Measurements from ENCODE around the gene ACACA.

ACACA gene

DNA sequence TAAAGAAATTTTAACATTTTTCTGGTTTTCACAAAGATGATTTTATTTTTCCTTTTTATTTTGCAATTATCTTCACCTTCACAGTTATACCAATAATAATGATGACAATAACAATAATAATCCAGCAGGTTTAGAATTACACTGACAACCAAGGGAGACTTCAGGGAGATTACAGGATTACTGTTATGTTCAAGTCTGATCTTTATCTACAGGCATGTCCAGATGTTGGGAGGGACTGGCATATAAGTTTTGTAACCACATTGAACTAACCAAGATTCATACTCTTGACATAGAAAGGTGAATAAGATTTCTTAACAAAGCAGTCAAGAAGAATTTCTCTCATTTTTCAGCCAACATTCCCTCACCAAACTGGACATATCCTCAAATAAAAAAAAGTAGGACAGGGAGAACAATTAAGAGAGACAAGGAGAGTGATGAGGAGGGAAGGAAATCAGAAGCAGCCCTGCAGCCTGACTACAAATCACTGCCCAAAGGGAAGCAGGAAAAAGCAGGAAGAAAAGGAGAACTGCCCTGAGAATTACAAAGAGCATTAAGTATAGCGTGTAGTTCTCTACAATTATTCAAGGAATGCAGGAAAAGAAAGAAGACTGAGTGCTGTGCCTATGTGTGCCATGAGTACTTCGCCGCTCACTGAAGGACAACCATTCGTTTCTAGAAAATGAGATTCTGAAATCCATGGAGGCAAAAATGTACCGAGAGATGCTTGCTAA is 186.6 kb downstream of the ACACA start:
- FAIRE-seq, result no peak

GRCh38 chr17:37218849-37219248 is 187.8 kb downstream of the ACACA start:
- no peak for FAIRE-seq

- FAIRE-seq, result no peak
Measured at GRCh38 chr17:37214416-37214815, 192.2 kb downstream of the ACACA start.

GRCh38 chr17:37213927-37214326 is 192.7 kb downstream of the ACACA start:
- no peak for FAIRE-seq

DNA sequence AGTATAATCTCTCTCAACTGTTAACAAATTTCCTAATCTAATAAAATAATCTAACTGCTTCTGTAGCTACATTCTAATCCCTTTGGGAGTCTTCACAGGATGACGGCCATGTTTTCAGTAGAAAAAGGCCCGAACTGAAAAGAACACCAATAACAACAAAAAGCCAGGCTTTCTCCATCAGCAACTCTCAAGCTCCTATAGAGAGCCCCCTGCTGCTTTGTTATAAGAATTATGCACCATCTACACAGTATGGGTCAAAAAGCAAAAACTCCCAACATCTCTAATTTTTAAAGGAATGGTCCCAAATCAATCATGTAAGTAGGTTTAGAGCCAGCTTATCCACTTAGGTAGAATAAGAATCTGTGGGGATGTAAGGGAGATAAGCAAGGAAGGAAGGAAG is 194.5 kb downstream of the ACACA start:
- FAIRE-seq, result no peak

GRCh38 chr17:37211136-37211535 is 195.5 kb downstream of the ACACA start:
- FAIRE-seq, result no peak

DNA sequence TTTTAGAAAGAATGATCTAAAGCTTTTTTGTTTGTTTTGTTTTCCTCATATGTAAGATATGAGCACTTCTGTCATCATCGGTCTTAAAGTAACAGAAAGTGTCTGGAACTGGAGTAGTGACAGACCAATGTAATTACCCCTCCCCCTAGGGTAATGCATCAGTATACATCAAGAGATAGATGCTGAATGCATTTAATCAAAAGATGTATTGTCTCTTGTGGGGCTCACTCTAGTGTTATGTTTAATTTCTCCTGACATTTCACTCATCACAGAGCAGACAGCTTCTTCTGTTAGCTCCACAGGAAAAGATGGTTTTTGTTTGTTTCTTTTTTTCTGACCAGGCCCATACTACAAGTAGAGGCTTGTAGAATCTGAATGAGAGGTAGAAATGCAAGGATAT is 199.5 kb downstream of the ACACA start:
- FAIRE-seq, result no peak

DNA sequence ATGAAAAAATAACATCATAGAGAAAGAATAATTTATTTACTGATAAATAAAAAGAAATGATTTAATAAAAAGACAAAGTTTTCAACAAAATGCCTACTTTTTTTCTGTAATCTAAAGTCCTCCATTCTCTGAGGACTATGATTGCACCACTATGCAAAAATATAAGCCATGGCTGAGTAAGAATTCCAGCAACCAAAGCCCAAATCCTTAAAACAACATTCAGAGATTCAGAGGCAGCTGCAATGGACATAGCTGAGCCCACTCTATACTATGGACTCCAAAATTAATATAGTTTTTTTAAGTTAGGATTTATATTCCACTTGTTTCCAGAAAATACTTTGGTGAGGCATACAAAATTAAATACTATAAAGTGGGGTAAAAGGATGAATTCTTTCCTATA is 200.3 kb downstream of the ACACA start:
- FAIRE-seq, result no peak

DNA sequence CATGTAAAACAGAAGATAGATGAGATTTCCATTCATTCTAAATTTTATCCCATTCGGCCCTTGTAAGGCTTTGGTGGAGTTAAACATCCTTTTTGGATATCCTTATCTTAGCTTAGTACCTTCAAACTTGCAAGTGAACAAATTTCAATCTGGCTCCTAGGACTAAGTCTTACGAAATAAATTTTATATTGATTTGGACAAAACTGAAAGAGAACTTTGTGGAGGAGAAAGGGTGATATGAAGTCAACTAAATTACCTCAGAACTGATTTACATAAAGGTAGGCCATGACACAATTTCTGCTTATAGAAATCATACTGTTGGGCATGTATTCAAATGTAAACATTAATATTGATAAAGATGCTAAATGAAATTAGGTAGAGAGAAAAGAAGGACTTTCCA is 206.1 kb downstream of the ACACA start:
- FAIRE-seq, result no peak

- no peak for FAIRE-seq
Measured at GRCh38 chr17:37197336-37197735, 209.3 kb downstream of the ACACA start.

DNA sequence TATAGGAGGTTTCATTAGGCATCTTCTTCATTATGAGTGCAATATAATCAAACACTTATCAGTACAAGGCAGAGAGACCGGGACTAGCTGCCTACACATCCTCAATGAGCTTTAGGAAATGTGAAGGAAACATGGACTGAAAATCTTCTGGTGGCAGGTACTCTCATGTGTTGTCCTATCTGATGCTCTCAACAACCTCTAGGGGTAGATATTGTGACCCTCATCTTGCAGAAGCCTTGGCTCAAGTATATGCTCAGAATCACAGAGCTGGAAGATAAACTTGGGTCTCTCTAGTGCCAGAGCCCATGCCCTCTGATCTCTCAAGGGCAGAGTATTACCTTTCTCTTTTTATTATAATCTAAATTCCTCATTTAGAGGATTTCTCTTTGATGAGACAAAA is 212.4 kb downstream of the ACACA start:
- FAIRE-seq, result no peak

- FAIRE-seq, result no peak
Measured at GRCh38 chr17:37191219-37191618, 215.4 kb downstream of the ACACA start.

DNA sequence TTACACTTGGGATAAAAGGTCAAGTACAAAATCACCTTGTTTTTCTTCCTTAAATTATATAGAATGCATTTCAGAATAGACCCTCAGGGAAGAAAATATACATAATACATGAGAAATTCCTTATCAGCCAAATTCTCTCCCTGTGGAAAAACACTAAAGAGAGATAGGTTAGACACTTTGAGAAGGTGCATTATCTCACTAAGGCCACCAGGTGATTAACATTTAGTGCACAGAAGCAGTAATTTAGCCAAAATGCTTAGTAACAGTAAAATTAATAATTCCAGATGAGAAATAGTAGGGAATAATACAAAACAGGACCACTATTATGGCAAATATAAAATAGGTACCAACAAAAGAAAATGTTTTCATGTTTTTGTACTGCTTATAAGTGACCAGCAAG is 216.1 kb downstream of the ACACA start:
- FAIRE-seq, result no peak

DNA sequence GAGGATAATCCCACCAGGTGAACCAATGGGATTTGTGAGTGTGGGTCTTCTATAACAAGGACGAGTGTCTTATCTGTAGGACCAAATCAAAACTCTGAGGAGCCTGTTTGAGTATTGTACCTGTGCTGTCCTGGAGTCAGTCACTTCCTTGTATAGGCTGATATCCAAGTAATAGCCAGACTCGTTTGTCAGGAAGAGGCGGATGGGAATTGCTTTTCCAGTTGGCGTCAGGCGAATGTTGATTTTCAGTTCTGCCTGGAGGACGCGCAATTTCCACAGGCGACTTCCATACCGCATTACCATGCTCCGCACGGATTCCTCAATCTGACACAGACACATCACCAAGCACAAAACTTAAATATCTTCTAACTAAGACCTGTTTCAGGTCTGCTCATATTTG is 218.5 kb downstream of the ACACA start:
- no peak for FAIRE-seq

- no peak for FAIRE-seq
Measured at GRCh38 chr17:37187262-37187661, 219.4 kb downstream of the ACACA start.

GRCh38 chr17:37182786-37183465 is 223.7 kb downstream of the ACACA start:
- no peak for FAIRE-seq

DNA sequence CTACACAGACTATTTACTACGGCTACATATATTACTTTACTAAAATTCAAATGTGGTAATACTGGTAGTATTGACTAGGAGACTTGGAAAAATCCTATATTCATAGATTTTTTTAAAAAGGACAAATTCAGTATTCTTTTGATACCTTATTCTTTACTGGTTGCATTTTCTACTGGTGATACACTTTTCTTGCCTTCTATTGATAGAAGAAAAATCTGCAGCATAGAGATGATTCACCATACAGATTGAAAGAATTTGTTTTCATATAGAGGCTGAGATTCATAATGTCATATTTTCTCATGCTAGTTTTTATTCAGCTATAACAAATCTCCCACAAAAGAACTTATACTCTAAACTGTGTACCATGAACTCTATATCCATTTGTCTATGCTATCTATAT is 226.3 kb downstream of the ACACA start:
- no peak for FAIRE-seq

DNA sequence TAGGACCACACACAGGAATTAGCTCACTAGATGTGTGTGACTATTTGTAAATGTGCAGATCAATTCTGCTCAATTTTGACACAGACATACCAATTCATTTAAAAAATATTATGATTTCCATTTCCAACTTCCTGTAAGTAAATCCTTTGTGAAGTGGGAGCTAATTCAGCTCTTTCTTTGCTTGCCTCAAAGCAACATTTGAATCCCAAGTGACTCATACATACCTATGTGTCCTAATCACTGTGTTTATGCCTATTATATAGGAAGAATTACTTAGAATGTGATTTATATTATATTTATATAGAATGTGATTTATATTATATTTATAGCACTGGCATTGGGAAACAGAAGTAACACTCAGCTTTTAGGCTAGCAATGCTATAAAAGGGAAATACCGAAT is 226.7 kb downstream of the ACACA start:
- FAIRE-seq, result no peak

DNA sequence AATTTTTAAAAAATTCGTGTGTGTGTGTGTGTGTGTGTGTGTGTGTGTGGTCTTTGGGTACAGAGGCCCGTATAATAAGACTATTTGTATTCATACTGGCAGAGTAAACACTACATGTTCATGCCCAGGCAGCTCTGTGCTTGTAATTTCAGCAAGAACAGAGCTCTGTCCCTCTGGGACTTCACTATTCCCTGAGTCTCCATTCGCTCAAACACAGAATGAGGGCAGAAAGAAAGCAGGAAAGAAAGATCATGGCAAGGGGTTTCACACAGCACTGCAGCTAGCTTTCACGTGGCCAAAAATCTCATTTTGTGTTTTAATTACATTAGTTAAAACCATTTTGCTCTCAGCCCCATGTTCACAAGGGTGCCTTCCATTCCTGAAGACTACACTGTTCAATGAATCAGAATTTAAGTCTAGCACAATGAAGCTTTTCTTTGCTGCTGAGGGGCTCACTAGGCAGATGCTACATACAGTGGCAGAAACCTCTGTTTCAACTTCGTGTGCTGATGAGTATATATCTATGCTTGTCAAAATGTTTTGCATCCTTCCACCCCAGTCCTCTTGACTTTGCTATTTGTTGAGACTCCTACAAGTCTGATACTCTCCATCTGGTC is 229.3 kb downstream of the ACACA start:
- no peak for FAIRE-seq

DNA sequence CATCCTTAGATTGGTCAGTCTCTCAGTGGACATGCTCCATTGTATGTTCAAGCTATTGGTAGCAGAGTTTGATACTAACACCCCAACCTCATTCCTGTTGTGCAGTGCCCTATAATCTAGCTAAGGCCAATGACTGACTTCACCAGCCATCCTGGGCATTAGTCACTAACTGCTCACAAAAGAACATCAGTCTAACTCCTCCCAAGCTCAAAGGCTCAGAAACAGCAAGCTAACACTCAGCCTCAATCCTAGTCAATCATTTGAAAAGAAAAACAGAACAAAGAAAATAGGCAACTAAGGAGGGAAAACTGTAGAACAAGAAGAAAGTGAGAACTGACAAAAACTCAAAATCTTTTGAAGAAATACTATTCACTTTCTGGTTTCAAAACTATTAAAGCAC is 229.9 kb downstream of the ACACA start:
- no peak for FAIRE-seq

GRCh38 chr17:37174205-37174604 is 232.4 kb downstream of the ACACA start:
- FAIRE-seq, result no peak

DNA sequence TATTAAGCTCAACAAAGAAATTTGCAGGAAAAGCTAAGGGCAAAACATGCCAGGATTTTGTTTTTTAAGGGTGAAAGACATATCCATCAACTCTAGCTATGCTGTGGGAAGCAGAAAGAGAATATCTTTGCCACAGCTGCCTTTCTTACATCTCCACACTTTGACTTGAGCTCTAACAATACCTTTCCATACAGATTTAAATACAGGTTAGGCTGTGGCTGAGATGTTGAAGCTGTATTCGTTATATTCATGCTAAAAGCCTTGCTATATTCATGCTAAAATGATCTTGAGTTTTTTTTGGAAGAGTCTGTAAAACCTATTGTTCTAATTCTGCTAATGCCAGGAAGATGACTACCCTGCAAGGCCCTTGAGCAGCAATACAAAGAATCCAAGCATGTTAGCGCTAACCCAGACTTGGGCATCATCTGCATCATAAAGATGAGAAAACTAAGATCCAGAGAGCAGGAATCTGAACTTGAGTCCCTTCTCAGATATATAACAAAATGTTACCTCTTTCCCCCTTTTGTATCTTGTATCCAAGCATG is 235.7 kb downstream of the ACACA start:
- no peak for FAIRE-seq

GRCh38 chr17:37168731-37169353 is 237.8 kb downstream of the ACACA start:
- FAIRE-seq, result no peak

DNA sequence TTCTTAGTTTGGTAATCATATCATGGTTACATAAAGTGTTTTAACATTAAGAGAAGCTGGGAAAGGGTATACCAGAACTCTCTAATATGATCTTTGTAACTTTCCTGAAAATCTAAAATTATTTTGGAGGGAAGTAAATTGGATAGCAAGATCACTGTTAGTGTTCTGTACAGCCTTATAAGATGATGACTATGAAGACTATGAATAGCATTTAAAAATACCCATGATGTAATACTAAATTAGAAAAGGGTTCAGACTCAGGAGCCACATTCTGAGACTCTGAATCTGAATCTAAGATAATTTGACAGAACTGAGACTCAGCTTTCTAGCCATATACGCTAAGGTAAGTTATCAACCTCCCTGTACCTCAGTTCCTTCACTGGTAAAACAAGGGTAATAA is 238.9 kb downstream of the ACACA start:
- FAIRE-seq, result no peak

Measured in TTC549 (cell line).